ENCODE data around the gene KIF21B.

DNA sequence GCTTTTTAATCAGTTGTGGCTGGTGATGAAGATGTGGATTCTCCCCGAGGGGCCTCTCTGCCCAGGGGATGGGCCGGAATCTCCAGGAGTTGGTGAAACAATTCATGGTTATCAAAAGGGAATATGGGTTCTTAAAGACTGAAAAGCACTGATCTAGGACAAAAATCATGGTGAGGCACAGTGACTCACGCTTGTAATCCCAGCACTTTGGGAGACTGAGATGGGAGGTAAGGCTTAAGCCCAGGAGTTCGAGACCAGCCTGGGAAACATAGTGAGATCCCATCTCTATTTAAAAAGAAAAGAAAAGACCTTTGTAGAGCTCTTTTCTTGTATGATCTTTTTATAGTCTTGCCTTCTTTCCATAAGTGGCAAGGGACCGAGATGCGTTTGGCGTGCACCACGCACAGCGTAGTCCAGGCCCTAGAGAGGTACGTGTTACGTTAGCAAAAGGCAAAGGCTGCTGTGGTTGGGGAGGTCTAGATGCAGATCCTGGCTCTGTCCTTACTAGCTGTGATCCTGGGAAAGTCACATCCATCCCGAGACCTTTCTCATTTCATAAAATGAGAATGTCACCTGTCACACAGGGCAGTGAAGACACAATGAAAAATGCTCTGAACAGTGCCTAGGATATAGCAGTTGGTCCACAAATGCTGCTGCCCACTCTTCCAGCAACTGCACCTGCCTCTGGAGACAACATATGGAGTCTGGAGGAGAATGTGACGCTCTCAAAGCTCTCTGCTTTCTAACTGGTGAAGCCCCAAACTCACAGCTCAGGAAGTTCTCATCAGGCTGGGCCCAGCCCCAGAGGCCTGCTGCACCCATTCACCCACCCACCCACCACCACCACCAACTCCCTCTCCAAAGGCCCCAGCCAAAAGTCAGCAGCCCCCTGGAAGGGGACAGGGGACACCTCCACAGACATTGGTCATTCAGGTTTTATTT is 54.8 kb downstream of the KIF21B start:
- no peak for TF ChIP-seq POLR2A (IDR thresholded peaks at IDR 0.05; ENCODE audit: extremely low read depth, insufficient read length)
- TF ChIP-seq, protein P1, sequence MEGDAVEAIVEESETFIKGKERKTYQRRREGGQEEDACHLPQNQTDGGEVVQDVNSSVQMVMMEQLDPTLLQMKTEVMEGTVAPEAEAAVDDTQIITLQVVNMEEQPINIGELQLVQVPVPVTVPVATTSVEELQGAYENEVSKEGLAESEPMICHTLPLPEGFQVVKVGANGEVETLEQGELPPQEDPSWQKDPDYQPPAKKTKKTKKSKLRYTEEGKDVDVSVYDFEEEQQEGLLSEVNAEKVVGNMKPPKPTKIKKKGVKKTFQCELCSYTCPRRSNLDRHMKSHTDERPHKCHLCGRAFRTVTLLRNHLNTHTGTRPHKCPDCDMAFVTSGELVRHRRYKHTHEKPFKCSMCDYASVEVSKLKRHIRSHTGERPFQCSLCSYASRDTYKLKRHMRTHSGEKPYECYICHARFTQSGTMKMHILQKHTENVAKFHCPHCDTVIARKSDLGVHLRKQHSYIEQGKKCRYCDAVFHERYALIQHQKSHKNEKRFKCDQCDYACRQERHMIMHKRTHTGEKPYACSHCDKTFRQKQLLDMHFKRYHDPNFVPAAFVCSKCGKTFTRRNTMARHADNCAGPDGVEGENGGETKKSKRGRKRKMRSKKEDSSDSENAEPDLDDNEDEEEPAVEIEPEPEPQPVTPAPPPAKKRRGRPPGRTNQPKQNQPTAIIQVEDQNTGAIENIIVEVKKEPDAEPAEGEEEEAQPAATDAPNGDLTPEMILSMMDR (IDR thresholded peaks at IDR 0.05; ENCODE audit: low read depth, low read length), result no peak
